GM21528 (cell line): Measurements from ENCODE around the gene STPG2.

Source experiments
- ATAC-seq: cut with Tn5 transposase; IDR thresholded peaks from one replicate; pipeline ENCODE4 v1.9.1; 2021; ENCODE audit warnings: mild to moderate bottlenecking, moderate library complexity; ENCODE audit not compliant: unreplicated experiment, low FRiP score

The STPG2 gene

GRCh38 chr4:98143001-98143899, at the start of gene STPG2:
Gene STPG2, minus strand, starts transcription at chr4:98143476.
- peak; percentile 99 for ATAC-seq

GRCh38 chr4:98185279-98185678, 42.0 kb upstream of the STPG2 start:
- no peak for ATAC-seq

- ATAC-seq = no peak
Observed at GRCh38 chr4:98181809-98182208, 38.5 kb upstream of the STPG2 start.

GRCh38 chr4:98179951-98180350, 36.7 kb upstream of the STPG2 start:
- no peak for ATAC-seq

- no peak for ATAC-seq
Observed at GRCh38 chr4:98176531-98176930, 33.3 kb upstream of the STPG2 start.

- no peak for ATAC-seq
Observed at GRCh38 chr4:98170035-98170434, 26.8 kb upstream of the STPG2 start.

GRCh38 chr4:98166731-98167041, 23.4 kb upstream of the STPG2 start:
- ATAC-seq = no peak

GRCh38 chr4:98166025-98166730, 22.9 kb upstream of the STPG2 start:
- ATAC-seq = no peak

- ATAC-seq = no peak
Observed at GRCh38 chr4:98162696-98163095, 19.4 kb upstream of the STPG2 start.

- ATAC-seq = no peak
Observed at GRCh38 chr4:98151145-98151924, 8.1 kb upstream of the STPG2 start.

- no peak for ATAC-seq
Observed at GRCh38 chr4:98150092-98150761, 7.0 kb upstream of the STPG2 start.

- ATAC-seq = no peak
Observed at GRCh38 chr4:98148856-98149255, 5.6 kb upstream of the STPG2 start.

GRCh38 chr4:98126141-98126540, 17.1 kb downstream of the STPG2 start:
- no peak for ATAC-seq

- ATAC-seq = no peak
Observed at GRCh38 chr4:98125585-98125984, 17.7 kb downstream of the STPG2 start.

- ATAC-seq = no peak
Observed at GRCh38 chr4:98117363-98117762, 25.9 kb downstream of the STPG2 start.

GRCh38 chr4:98113012-98113411, 30.3 kb downstream of the STPG2 start:
- ATAC-seq = no peak

- ATAC-seq = no peak
Observed at GRCh38 chr4:98110929-98111328, 32.3 kb downstream of the STPG2 start.

- ATAC-seq = no peak
Observed at GRCh38 chr4:98110214-98110613, 33.1 kb downstream of the STPG2 start.

GRCh38 chr4:98102660-98103059, 40.6 kb downstream of the STPG2 start:
- no peak for ATAC-seq

GRCh38 chr4:98101988-98102387, 41.3 kb downstream of the STPG2 start:
- no peak for ATAC-seq

GRCh38 chr4:98098764-98099163, 44.5 kb downstream of the STPG2 start:
- no peak for ATAC-seq
